Endothelial cell of umbilical vein (primary cell): ENCODE measurements around the gene TCF20.

Source experiments
- EZH2 ChIP-seq: IDR thresholded peaks from 2 replicates; pipeline ENCODE4 v1.6.1; 2012; ENCODE audit warnings: borderline replicate concordance, low read depth, mild to moderate bottlenecking, moderate library complexity, low read length, inconsistent platforms; ENCODE audit not compliant: severe bottlenecking
- FOS ChIP-seq: IDR thresholded peaks from 2 replicates; pipeline ENCODE4 v1.6.1; 2011; ENCODE audit warnings: mild to moderate bottlenecking, low read length, moderate library complexity, borderline replicate concordance; ENCODE audit not compliant: insufficient read depth
- GATA2 ChIP-seq: IDR thresholded peaks from 2 replicates; pipeline ENCODE4 v1.7.0; 2011; ENCODE audit warnings: low read depth, mild to moderate bottlenecking, moderate library complexity, mixed read lengths, low read length; ENCODE audit not compliant: insufficient read length, insufficient read depth
- JUN ChIP-seq: IDR thresholded peaks from 2 replicates; pipeline ENCODE4 v1.6.1; 2011; ENCODE audit warnings: borderline replicate concordance, low read depth; ENCODE audit not compliant: insufficient read length, insufficient read depth
- MYC ChIP-seq: IDR thresholded peaks from one replicate; pipeline ENCODE4 v1.6.1; 2011; ENCODE audit warnings: mild to moderate bottlenecking, low read depth, low read length
- POLR2A ChIP-seq: IDR thresholded peaks from 2 replicates; pipeline ENCODE4 v1.6.1; 2012; ENCODE audit warnings: low read depth, mild to moderate bottlenecking, control low read depth, low read length
- POLR2AphosphoS5 ChIP-seq: IDR thresholded peaks from 2 replicates; pipeline ENCODE4 v1.6.1; 2012; ENCODE audit warnings: low read depth, mild to moderate bottlenecking, control low read depth, low read length, moderate library complexity; ENCODE audit not compliant: insufficient read depth
- TF ChIP-seq, protein P1 (sequence below), 2 donors: IDR thresholded peaks; 1 replicate in 1 of 2; 2 replicates in 1 of 2; pipeline ENCODE4 v1.5.1; 2011; ENCODE audit warnings: low read length in 2 of 2, mild to moderate bottlenecking in 2 of 2, moderate library complexity in 2 of 2, control low read depth in 1 of 2, inconsistent platforms in 1 of 2, low read depth in 1 of 2; ENCODE audit not compliant: insufficient read depth in 1 of 2; ENCODE audit errors: extremely low read depth in 1 of 2
- TF ChIP-seq, protein P2 (sequence below): IDR thresholded peaks from 2 replicates; pipeline ENCODE4 v1.6.1; 2011; ENCODE audit not compliant: insufficient read depth, insufficient read length

- TF ChIP-seq, protein P1, sequence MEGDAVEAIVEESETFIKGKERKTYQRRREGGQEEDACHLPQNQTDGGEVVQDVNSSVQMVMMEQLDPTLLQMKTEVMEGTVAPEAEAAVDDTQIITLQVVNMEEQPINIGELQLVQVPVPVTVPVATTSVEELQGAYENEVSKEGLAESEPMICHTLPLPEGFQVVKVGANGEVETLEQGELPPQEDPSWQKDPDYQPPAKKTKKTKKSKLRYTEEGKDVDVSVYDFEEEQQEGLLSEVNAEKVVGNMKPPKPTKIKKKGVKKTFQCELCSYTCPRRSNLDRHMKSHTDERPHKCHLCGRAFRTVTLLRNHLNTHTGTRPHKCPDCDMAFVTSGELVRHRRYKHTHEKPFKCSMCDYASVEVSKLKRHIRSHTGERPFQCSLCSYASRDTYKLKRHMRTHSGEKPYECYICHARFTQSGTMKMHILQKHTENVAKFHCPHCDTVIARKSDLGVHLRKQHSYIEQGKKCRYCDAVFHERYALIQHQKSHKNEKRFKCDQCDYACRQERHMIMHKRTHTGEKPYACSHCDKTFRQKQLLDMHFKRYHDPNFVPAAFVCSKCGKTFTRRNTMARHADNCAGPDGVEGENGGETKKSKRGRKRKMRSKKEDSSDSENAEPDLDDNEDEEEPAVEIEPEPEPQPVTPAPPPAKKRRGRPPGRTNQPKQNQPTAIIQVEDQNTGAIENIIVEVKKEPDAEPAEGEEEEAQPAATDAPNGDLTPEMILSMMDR (IDR thresholded peaks at IDR 0.05; ENCODE audit: extremely low read depth in 1 of 2, insufficient read depth in 1 of 2, low read depth in 1 of 2, low read length in 2 of 2) = peak in 1 of 2 donors; percentile 17
- TF ChIP-seq POLR2AphosphoS5 (no peak), MYC (no peak), POLR2A (no peak), EZH2 (no peak), JUN (no peak), GATA2 (no peak), FOS (no peak)
- TF ChIP-seq, protein P2, sequence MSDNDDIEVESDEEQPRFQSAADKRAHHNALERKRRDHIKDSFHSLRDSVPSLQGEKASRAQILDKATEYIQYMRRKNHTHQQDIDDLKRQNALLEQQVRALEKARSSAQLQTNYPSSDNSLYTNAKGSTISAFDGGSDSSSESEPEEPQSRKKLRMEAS = no peak
Observed at GRCh38 chr22:42277988-42278776, 7.7 kb upstream of the TCF20 start.
